Measurements from ENCODE around the gene ANXA6.

The ANXA6 gene

DNA sequence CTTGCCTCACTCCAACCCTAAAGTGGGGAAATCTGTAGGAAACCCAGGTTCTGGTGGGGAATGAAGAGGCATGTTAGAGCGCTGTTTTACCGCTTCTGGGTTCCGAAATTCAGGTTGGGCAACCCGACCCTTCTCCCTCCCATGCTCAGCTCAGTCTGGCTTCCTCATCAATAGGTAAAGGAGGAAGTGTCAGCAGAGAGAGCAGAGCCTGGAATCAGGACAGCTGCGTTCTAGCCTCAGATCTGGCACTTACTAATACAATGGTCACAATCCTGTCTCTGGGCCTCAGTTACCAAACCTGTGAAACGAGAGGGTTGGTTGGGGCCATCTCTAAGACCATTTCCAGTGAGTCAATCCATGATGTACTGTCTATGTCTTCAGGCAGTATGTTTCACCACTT, 60.5 kb downstream of the ANXA6 start:
- TF ChIP-seq, protein P1, sequence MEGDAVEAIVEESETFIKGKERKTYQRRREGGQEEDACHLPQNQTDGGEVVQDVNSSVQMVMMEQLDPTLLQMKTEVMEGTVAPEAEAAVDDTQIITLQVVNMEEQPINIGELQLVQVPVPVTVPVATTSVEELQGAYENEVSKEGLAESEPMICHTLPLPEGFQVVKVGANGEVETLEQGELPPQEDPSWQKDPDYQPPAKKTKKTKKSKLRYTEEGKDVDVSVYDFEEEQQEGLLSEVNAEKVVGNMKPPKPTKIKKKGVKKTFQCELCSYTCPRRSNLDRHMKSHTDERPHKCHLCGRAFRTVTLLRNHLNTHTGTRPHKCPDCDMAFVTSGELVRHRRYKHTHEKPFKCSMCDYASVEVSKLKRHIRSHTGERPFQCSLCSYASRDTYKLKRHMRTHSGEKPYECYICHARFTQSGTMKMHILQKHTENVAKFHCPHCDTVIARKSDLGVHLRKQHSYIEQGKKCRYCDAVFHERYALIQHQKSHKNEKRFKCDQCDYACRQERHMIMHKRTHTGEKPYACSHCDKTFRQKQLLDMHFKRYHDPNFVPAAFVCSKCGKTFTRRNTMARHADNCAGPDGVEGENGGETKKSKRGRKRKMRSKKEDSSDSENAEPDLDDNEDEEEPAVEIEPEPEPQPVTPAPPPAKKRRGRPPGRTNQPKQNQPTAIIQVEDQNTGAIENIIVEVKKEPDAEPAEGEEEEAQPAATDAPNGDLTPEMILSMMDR (IDR thresholded peaks at IDR 0.05; ENCODE audit: low read length, missing control alignments) = no peak
- H3K4me3 ChIP-seq (replicated peaks; ENCODE audit: low read depth, low read length) = no peak overlapping the region
- no peak for DNase-seq (ENCODE audit: low read depth)

DNA sequence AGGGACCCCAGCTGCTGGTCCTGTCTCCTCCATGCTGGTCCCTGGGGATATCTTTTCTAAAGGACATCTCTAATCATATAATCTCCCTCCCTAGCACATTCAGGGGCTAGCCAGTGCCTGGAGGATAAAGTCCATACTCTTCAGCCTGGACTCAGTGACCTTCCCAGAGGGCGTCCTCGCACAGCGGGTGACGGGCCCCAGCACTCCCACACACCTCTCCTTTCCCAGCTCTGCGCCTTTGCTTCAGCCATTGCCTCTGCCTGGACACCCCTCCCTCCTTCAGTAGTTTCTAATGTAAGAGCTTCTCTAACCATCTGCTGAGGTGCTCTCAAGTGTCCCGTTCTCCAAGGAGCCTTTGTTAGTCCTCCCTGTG, 61.6 kb downstream of the ANXA6 start:
- TF ChIP-seq, protein P1 (IDR thresholded peaks at IDR 0.05; ENCODE audit: low read length, missing control alignments) = no peak
- no peak for DNase-seq (ENCODE audit: low read depth)

DNA sequence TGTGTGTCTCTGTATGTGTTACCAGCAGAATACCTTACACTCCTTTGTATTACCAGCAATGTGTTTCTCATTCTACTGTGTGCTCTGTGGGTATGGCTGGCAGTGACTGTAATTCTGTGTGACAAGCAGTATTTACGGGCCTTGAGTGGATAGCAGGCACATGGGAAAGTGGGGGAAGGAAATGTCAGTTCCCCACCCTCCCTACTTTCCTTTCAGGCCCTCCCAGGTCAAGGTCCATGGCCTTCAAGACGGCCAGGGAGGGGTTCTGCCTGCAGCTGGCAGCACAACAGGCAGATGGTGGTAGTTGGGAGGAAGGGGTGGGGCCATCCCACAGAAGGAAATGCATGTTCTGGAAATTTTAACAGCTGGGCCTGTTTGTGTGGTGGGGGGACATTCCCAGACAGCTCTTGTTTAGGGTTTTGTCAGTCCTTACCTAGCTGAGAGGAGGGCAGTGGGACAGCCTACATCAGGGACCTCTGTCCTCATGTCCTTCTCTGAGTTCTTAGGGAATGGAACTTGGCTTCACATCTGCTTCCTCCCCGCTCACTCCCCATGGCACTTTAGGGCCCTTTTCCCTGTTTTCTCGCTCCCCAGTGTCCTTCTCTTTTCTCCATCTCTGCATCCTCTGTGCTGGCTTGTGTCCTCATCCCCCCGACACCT, 62.1 kb downstream of the ANXA6 start:
- TF ChIP-seq, protein P1 (IDR thresholded peaks at IDR 0.05; ENCODE audit: low read length, missing control alignments) = no peak
- peak; percentile 39 for DNase-seq (ENCODE audit: low read depth)
- no peak overlapping the region for H3K4me3 ChIP-seq (replicated peaks; ENCODE audit: low read depth, low read length)

More for the DNA sequence above, 61.6 kb downstream of the ANXA6 start:
- no peak overlapping the region for H3K4me3 ChIP-seq (replicated peaks; ENCODE audit: low read depth, low read length)

DNA sequence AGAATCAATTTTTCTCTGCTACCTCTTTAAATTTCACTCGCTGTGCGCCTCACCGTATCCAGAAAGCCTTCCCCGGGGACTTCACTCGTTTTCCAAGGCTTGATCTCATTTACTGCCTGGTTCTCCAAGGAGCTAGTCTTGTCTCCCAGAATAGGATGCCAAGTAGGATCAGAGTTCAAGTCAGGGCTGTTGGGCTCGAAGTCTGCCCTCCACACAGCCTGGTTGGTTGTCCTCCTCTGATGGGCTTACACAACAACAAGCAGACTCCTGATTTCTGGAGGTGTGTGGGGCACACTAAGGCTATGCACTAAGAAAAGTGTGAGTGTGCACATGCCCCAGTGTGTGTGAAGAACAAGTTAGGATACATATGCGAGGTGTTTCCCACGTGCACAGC, 62.7 kb downstream of the ANXA6 start:
- peak; percentile 52 for DNase-seq (ENCODE audit: low read depth)
- no peak overlapping the region for H3K4me3 ChIP-seq (replicated peaks; ENCODE audit: low read depth, low read length)
- TF ChIP-seq, protein P1 (IDR thresholded peaks at IDR 0.05; ENCODE audit: low read length, missing control alignments) = no peak

DNA sequence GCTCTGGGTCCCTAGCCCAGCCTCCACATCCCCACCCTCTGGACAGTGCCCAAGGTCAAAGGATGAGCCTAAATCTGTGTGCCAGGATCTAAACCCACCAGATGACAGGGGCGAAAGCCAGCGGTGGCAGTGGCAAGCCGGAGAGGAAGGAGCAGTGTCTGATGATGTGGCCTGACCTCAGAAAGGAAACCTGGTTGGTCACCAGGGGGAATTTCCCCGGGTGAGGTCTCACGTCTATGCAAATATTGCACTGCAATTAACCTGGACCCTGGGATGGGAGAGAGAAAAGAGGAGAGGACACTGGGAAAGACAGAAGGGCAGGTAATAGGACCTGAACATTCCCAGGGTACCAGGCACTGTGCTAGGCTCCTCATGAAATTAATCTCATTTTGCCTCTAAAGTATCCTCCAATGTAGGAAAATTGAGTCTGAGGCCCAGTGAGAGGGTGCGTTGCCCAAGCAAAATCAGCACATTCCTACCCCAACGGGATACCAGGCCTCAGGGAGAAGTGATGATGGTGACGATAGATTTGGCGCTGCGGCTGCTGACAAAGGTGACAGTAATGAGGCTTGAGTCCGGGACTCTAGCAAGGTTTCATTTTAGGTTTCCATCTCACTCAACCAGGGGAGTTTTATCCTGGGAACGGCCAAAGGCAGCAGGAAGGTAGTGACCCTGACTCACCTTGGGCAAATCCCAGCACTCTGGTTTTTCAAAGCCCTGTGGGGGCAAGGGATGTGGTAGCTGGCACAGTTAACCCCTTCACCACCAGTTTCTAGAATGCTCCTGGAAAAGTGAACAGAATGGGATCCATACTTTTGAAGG, 63.3 kb downstream of the ANXA6 start:
- TF ChIP-seq, protein P1 (IDR thresholded peaks at IDR 0.05; ENCODE audit: low read length, missing control alignments) = no peak
- H3K4me3 ChIP-seq (replicated peaks; ENCODE audit: low read depth, low read length) = no peak overlapping the region
- DNase-seq (ENCODE audit: low read depth) = peak; percentile 53

DNA sequence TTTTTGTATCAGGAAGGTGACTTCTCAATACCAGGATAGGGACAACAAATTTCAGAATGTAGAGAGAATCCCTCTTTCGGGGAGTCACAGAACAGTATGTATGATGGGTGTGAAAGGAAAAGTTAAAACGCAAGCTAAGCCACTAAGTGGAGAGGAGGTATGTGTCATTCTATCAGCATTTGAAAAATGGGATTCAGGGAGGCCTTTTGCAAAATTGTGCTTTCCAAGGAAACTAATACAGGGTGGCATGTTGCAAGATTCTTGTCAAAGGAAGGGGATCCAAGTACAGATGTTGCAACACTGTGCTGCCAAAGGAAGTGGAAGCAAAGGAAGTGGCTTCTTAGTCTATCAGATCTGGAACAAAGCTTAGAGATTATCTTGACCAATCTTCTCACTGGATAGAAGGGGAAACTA, 64.1 kb downstream of the ANXA6 start:
- TF ChIP-seq, protein P1 (IDR thresholded peaks at IDR 0.05; ENCODE audit: low read length, missing control alignments) = no peak
- peak; percentile 96 for DNase-seq (ENCODE audit: low read depth)
- H3K4me3 ChIP-seq (replicated peaks; ENCODE audit: low read depth, low read length) = peak overlapping the region; percentile 23
